ENCODE measurements around the gene LFNG. TPM values are rescaled to one million over a fixed set of nuclear protein-coding genes. Genes with fewer than 3 reads are reported as not detected.

The LFNG gene
- total RNA-seq, 4 donors from 2014 or later, result 17.9 to 162 (median 80.6) TPM

- no peak for TF ChIP-seq CTCF (IDR thresholded peaks at IDR 0.05)
- no peak for TF ChIP-seq EP300 (IDR thresholded peaks at IDR 0.05; ENCODE audit: low read depth)
- TF ChIP-seq POLR2AphosphoS5 (IDR thresholded peaks at IDR 0.05), result peak in 2 of 3 donors; percentile 29 to 32
- peak; percentile 43 for TF ChIP-seq POLR2A (IDR thresholded peaks at IDR 0.05)
- peaks cover 52 to 88% (median 79%) of the 10 kb centered on the region in 4 donors for H3K4me1 ChIP-seq
- H3K4me3 ChIP-seq, result peak overlapping the region in 3 of 4 donors; percentile 49 to 65 (median 65)
- whole genome bisulfite sequencing, 2 donors (ENCODE audit: low coverage in 1 of 2), result 26% methylated on average over 19 of the region's 19 CpGs; no CpG with 5 or more reads in 1 of the 2 donors
- no peaks in the 10 kb centered on the region for H3K36me3 ChIP-seq
- peak overlapping the region; percentile 89 to 94 (median 92) for H3K27ac ChIP-seq
- in situ Hi-C loops (cut with MboI; ENCODE audit: low pct_ligation_motif_present in 1 of 4, low pct_unique_long_range_greater_than_20kb in 1 of 4, low sequenced_read_pairs in 3 of 4) (no loop called here), intact Hi-C loops (cut with DNase I; ENCODE audit: low total_unique reads) (no loop called here)
- no peaks in the 10 kb centered on the region for H3K9me3 ChIP-seq
- H3K27me3 ChIP-seq, result peaks cover 15% of the 10 kb centered on the region
- DNase-seq, result peak; percentile 80
Observed at GRCh38 chr7:2522780-2523433, 3.3 kb downstream of the LFNG start.

GRCh38 chr7:2523461-2523936 is 3.9 kb downstream of the LFNG start:
- 36% methylated on average over 11 of the region's 22 CpGs; no CpG with 5 or more reads in 1 of the 2 donors for WGBS, 2 donors (ENCODE audit: low coverage in 1 of 2)
- H3K36me3 ChIP-seq, result no peaks in the 10 kb centered on the region
- DNase-seq, result peak; percentile 70
- H3K9me3 ChIP-seq, result no peaks in the 10 kb centered on the region
- TF ChIP-seq POLR2AphosphoS5 (IDR thresholded peaks at IDR 0.05), result peak in 2 of 3 donors; percentile 27 to 37
- TF ChIP-seq CTCF (IDR thresholded peaks at IDR 0.05), result no peak
- no peak for TF ChIP-seq POLR2A (IDR thresholded peaks at IDR 0.05)
- TF ChIP-seq EP300 (IDR thresholded peaks at IDR 0.05; ENCODE audit: low read depth), result no peak
- H3K27ac ChIP-seq, result peak overlapping the region; percentile 89 to 94 (median 92)
- intact Hi-C loops (cut with DNase I; ENCODE audit: low total_unique reads), result no loop called here
- peaks cover 56 to 88% (median 79%) of the 10 kb centered on the region in 4 donors for H3K4me1 ChIP-seq
- in situ Hi-C loops (cut with MboI; ENCODE audit: low pct_ligation_motif_present in 1 of 4, low pct_unique_long_range_greater_than_20kb in 1 of 4, low sequenced_read_pairs in 3 of 4), result no loop called here
- peaks cover 12% of the 10 kb centered on the region for H3K27me3 ChIP-seq
- H3K4me3 ChIP-seq, result peak overlapping the region in 3 of 4 donors; percentile 49 to 65 (median 65)

- Histone ChIP-seq H3K9me3 (no peaks in the 10 kb centered on the region), H3K4me1 (peaks cover 56 to 88% (median 79%) of the 10 kb centered on the region in 4 donors), H3K36me3 (no peaks in the 10 kb centered on the region), H3K27ac (peak overlapping the region; percentile 89 to 94 (median 92)), H3K4me3 (peak overlapping the region in 2 of 4 donors; percentile 65), H3K27me3 (peaks cover 8% of the 10 kb centered on the region)
- TF ChIP-seq EP300 (IDR thresholded peaks at IDR 0.05; ENCODE audit: low read depth) (peak; percentile 96), POLR2AphosphoS5 (IDR thresholded peaks at IDR 0.05) (peak; percentile 90 to 98 (median 97)), CTCF (IDR thresholded peaks at IDR 0.05) (peak in 1 of 5 experiments; percentile 16), POLR2A (IDR thresholded peaks at IDR 0.05) (peak; percentile 72)
- in situ Hi-C loops (cut with MboI; ENCODE audit: low pct_ligation_motif_present in 1 of 4, low pct_unique_long_range_greater_than_20kb in 1 of 4, low sequenced_read_pairs in 3 of 4), result no loop called here
- peak; percentile 95 for DNase-seq
- WGBS, 2 donors (ENCODE audit: low coverage in 1 of 2), result 43% methylated on average over 48 of the region's 51 CpGs; no CpG with 5 or more reads in 1 of the 2 donors
- intact Hi-C loops (cut with DNase I; ENCODE audit: low total_unique reads), result no loop called here
Observed at GRCh38 chr7:2523941-2524807, 4.6 kb downstream of the LFNG start.
